HG02678 (cell line): Measurements from ENCODE around the gene SLC39A9.

ENCODE experiments used
- ATAC-seq: cut with Tn5 transposase; IDR thresholded peaks from one replicate; pipeline ENCODE4 v1.9.1; 2021; ENCODE audit warnings: mild to moderate bottlenecking, moderate library complexity; ENCODE audit not compliant: unreplicated experiment

The SLC39A9 gene

GRCh38 chr14:69423279-69423678 is 24.8 kb downstream of the SLC39A9 start:
- no peak for ATAC-seq

GRCh38 chr14:69424149-69424923 is 25.8 kb downstream of the SLC39A9 start:
- no peak for ATAC-seq

GRCh38 chr14:69427596-69427995 is 29.1 kb downstream of the SLC39A9 start:
- ATAC-seq, result no peak

- peak; percentile 67 for ATAC-seq
Measured at GRCh38 chr14:69428289-69428998, 30.0 kb downstream of the SLC39A9 start.

- no peak for ATAC-seq
Measured at GRCh38 chr14:69429643-69430042, 31.2 kb downstream of the SLC39A9 start.

- ATAC-seq, result no peak
Measured at GRCh38 chr14:69430306-69430939, 31.9 kb downstream of the SLC39A9 start.

- no peak for ATAC-seq
Measured at GRCh38 chr14:69432364-69432763, 33.9 kb downstream of the SLC39A9 start.

- ATAC-seq, result no peak
Measured at GRCh38 chr14:69439521-69440270, 41.2 kb downstream of the SLC39A9 start.

- ATAC-seq, result peak; percentile 93
Measured at GRCh38 chr14:69441948-69442347, 43.5 kb downstream of the SLC39A9 start.

GRCh38 chr14:69443296-69443805 is 44.9 kb downstream of the SLC39A9 start:
- no peak for ATAC-seq

- no peak for ATAC-seq
Measured at GRCh38 chr14:69449216-69449615, 50.7 kb downstream of the SLC39A9 start.

- ATAC-seq, result no peak
Measured at GRCh38 chr14:69451941-69452340, 53.4 kb downstream of the SLC39A9 start.

- ATAC-seq, result no peak
Measured at GRCh38 chr14:69458350-69458749, 59.9 kb downstream of the SLC39A9 start.

- no peak for ATAC-seq
Measured at GRCh38 chr14:69459122-69459521, 60.6 kb downstream of the SLC39A9 start.

- ATAC-seq, result no peak
Measured at GRCh38 chr14:69460093-69460701, 61.7 kb downstream of the SLC39A9 start.

GRCh38 chr14:69464379-69464778 is 65.9 kb downstream of the SLC39A9 start:
- ATAC-seq, result no peak

GRCh38 chr14:69464829-69465228 is 66.3 kb downstream of the SLC39A9 start:
- no peak for ATAC-seq

- ATAC-seq, result no peak
Measured at GRCh38 chr14:69468949-69469348, 70.5 kb downstream of the SLC39A9 start.

- no peak for ATAC-seq
Measured at GRCh38 chr14:69471436-69471835, 72.9 kb downstream of the SLC39A9 start.

GRCh38 chr14:69471916-69472315 is 73.4 kb downstream of the SLC39A9 start:
- ATAC-seq, result no peak
